ENCODE data around the gene CPTP.
"Not testable (repeated sequence)": the region's sequence is repeated elsewhere in the genome, so short reads cannot be mapped to it uniquely, and the experiment has no call there.

The CPTP gene

DNA sequence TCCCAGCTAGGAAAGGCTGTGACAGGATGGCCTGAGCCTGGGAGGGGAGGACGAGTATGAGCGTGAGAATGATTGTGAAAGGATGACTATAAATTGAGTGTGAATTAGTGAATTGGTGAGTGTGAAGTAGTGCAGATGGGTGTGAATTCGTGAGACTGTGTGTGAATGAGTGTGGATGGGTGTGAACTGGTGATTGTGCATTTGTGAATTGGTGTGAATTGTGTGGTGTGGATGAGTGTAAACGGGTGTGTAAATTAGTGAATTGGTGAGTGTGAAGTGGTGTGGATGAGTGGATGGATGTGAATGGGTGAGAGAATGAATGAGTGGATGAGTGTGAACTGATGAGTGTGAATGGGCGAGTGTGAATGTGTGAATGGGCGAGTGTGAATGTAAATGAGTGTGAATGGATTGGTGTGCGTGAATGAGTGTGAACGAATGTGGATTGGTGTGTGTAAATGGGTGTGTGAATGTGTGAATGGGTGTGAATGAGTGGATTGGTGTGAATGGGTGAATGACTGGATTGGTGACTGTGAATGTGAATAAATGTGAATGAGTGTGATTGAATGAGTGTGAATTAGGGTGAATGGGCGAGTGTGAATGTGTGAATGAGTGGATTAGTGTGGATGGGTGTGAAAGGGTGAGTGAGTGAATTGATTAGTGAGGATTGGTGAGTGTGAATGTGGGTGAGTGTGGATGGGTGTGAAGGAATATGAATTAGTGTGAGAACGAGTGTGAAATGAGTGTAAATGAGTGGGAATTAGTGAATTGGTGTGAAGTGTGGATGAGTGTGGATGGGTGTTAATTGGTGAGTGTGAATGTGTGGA is 41.5 kb downstream of the CPTP start:
- H3K4me3 ChIP-seq (ENCODE audit: insufficient read depth, low read depth, low read length, poor library complexity, severe bottlenecking) = no peak overlapping the region
- H3K27ac ChIP-seq (ENCODE audit: insufficient read depth, low read length, poor library complexity, severe bottlenecking) = no peak overlapping the region
- peaks cover 5% of the 10 kb centered on the region for H3K9me3 ChIP-seq (ENCODE audit: control insufficient read depth, low read length)
- DNase-seq = no peak
- no peaks in the 10 kb centered on the region for H3K27me3 ChIP-seq (replicated peaks; ENCODE audit: control insufficient read depth, insufficient read depth, low read length, poor library complexity, severe bottlenecking)
- H3K36me3 ChIP-seq (ENCODE audit: control insufficient read depth, insufficient read depth, low read length) = no peaks in the 10 kb centered on the region
- peaks cover 7% of the 10 kb centered on the region for H3K4me1 ChIP-seq (ENCODE audit: control insufficient read depth, insufficient read depth, low read length, poor library complexity, severe bottlenecking)

DNA sequence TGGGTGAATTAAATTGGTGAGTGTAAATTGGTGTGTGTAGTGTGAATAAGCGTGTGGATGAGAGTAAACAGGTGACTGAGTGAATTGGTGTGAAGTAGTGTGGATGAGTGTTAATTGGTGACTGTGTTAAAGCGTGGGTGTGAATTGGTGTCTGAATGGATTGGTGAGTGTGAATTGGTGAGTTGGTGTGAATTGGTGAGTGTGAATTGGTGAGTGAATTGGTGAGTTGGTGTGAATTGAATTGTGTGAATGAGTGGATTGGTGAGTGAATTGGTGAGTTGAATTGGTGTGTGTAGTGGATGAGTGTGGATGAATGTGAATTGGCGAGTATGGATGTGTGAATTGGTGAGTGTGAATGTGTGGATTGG is 42.1 kb downstream of the CPTP start:
- no peak for DNase-seq
- Histone ChIP-seq H3K27ac (ENCODE audit: insufficient read depth, low read length, poor library complexity, severe bottlenecking) (no peak overlapping the region), H3K27me3 (replicated peaks; ENCODE audit: control insufficient read depth, insufficient read depth, low read length, poor library complexity, severe bottlenecking) (no peaks in the 10 kb centered on the region), H3K4me1 (ENCODE audit: control insufficient read depth, insufficient read depth, low read length, poor library complexity, severe bottlenecking) (peaks cover 13% of the 10 kb centered on the region), H3K4me3 (ENCODE audit: insufficient read depth, low read depth, low read length, poor library complexity, severe bottlenecking) (no peak overlapping the region), H3K9me3 (ENCODE audit: control insufficient read depth, low read length) (peaks cover 5% of the 10 kb centered on the region), H3K36me3 (ENCODE audit: control insufficient read depth, insufficient read depth, low read length) (no peaks in the 10 kb centered on the region)

- Histone ChIP-seq H3K9me3 (ENCODE audit: control insufficient read depth, low read length) (peaks cover 5% of the 10 kb centered on the region), H3K27ac (ENCODE audit: insufficient read depth, low read length, poor library complexity, severe bottlenecking) (no peak overlapping the region), H3K4me3 (ENCODE audit: insufficient read depth, low read depth, low read length, poor library complexity, severe bottlenecking) (no peak overlapping the region), H3K36me3 (ENCODE audit: control insufficient read depth, insufficient read depth, low read length) (no peaks in the 10 kb centered on the region), H3K27me3 (replicated peaks; ENCODE audit: control insufficient read depth, insufficient read depth, low read length, poor library complexity, severe bottlenecking) (no peaks in the 10 kb centered on the region), H3K4me1 (ENCODE audit: control insufficient read depth, insufficient read depth, low read length, poor library complexity, severe bottlenecking) (peaks cover 19% of the 10 kb centered on the region)
- DNase-seq = no peak
These were observed 42.7 kb downstream of the CPTP start for GRCh38 chr1:1367315-1367714.

GRCh38 chr1:1370094-1370493 is 45.5 kb downstream of the CPTP start:
- DNase-seq; H3K9me3 ChIP-seq (ENCODE audit: control insufficient read depth, low read length): not testable (repeated sequence)

GRCh38 chr1:1370771-1371300 is 46.2 kb downstream of the CPTP start:
- DNase-seq = no peak
- Histone ChIP-seq H3K9me3 (ENCODE audit: control insufficient read depth, low read length) (peaks cover 5% of the 10 kb centered on the region), H3K27me3 (replicated peaks; ENCODE audit: control insufficient read depth, insufficient read depth, low read length, poor library complexity, severe bottlenecking) (no peaks in the 10 kb centered on the region), H3K27ac (ENCODE audit: insufficient read depth, low read length, poor library complexity, severe bottlenecking) (no peak overlapping the region), H3K4me1 (ENCODE audit: control insufficient read depth, insufficient read depth, low read length, poor library complexity, severe bottlenecking) (peaks cover 34% of the 10 kb centered on the region), H3K4me3 (ENCODE audit: insufficient read depth, low read depth, low read length, poor library complexity, severe bottlenecking) (no peak overlapping the region), H3K36me3 (ENCODE audit: control insufficient read depth, insufficient read depth, low read length) (no peaks in the 10 kb centered on the region)

More at GRCh38 chr1:1370094-1370493, 45.5 kb downstream of the CPTP start:
- H3K27me3 ChIP-seq (replicated peaks; ENCODE audit: control insufficient read depth, insufficient read depth, low read length, poor library complexity, severe bottlenecking); H3K36me3 ChIP-seq (ENCODE audit: control insufficient read depth, insufficient read depth, low read length); H3K27ac ChIP-seq (ENCODE audit: insufficient read depth, low read length, poor library complexity, severe bottlenecking); H3K4me3 ChIP-seq (ENCODE audit: insufficient read depth, low read depth, low read length, poor library complexity, severe bottlenecking): not testable (repeated sequence)
- peaks cover 33% of the 10 kb centered on the region for H3K4me1 ChIP-seq (ENCODE audit: control insufficient read depth, insufficient read depth, low read length, poor library complexity, severe bottlenecking)

DNA sequence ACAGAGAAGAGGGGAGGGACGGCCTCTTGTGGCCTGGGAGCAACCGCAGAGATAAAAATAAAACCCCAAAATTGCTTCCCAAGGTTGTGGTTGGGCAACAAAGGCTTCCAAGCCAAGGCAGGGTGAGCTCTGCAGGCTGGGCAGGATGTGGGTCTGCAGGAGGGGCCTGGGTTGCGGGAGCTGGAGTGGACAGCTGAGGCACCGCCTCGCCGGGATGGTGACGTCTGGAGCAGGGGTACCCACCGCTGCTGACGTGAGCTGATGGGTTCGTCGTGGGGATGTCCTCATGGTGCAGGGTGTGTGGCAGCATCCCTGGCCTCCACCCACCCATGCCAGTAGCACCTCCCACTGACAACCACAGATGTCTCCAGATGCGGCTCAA is 46.8 kb downstream of the CPTP start:
- H3K27ac ChIP-seq (ENCODE audit: insufficient read depth, low read length, poor library complexity, severe bottlenecking) = peak overlapping the region; percentile 62
- peak; percentile 71 to 78 (median 74) for DNase-seq

DNA sequence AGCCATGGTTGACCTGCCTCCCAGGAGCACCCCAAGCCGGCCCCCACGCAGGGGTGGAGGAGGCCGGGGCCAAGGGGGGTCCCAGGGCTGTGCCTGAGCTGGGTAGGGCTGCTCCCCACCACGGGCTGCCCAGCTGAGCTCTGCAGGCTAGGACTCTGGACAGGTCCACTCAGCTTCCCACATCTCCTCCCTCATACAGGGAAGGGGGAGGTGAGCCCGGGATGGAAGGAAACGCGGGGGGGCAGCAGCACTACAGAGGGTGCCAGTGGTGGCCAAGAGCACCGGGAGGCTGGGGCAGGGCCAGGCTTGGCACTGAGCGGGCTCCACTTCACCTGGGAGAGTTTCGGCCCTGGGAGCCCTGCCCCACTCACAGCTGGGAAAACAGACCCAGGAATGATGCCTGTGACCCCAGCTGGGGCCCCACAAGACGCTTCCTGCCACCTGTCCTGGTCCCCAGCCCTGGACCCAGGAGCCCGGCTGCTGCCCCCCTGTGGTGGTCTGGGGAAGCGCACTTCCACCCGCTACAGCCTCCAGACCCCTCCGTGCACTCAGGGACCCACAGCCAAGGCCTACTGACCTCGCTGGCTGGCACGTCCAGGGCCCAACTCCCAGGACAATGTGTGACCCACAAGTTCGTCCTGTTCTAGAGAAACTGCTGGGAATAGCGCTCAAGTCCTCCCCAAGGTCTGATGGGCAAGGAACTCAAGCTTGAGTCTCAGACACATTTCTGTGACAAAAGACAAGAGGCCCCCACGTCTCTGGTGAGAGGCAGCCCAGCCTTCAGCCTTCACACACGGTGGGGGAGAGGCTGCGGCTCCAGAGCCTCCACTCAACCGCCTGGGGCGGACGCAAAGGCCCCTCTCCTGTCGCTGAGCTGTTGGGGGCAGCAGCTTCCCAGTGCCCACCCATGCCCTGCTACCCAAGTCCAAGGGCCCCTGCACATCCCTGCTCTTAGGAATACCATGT is 47.4 kb downstream of the CPTP start:
- Histone ChIP-seq H3K4me1 (ENCODE audit: control insufficient read depth, insufficient read depth, low read length, poor library complexity, severe bottlenecking) (peaks cover 34% of the 10 kb centered on the region), H3K36me3 (ENCODE audit: control insufficient read depth, insufficient read depth, low read length) (no peaks in the 10 kb centered on the region), H3K9me3 (ENCODE audit: control insufficient read depth, low read length) (peaks cover 4% of the 10 kb centered on the region), H3K4me3 (ENCODE audit: insufficient read depth, low read depth, low read length, poor library complexity, severe bottlenecking) (peak overlapping the region; percentile 31), H3K27me3 (replicated peaks; ENCODE audit: control insufficient read depth, insufficient read depth, low read length, poor library complexity, severe bottlenecking) (no peaks in the 10 kb centered on the region), H3K27ac (ENCODE audit: insufficient read depth, low read length, poor library complexity, severe bottlenecking) (peak overlapping the region; percentile 62)
- DNase-seq = peak; percentile 52 to 69 (median 56)

More for the DNA sequence above, 46.8 kb downstream of the CPTP start:
- Histone ChIP-seq H3K27me3 (replicated peaks; ENCODE audit: control insufficient read depth, insufficient read depth, low read length, poor library complexity, severe bottlenecking) (no peaks in the 10 kb centered on the region), H3K36me3 (ENCODE audit: control insufficient read depth, insufficient read depth, low read length) (no peaks in the 10 kb centered on the region), H3K9me3 (ENCODE audit: control insufficient read depth, low read length) (peaks cover 5% of the 10 kb centered on the region), H3K4me1 (ENCODE audit: control insufficient read depth, insufficient read depth, low read length, poor library complexity, severe bottlenecking) (peaks cover 34% of the 10 kb centered on the region), H3K4me3 (ENCODE audit: insufficient read depth, low read depth, low read length, poor library complexity, severe bottlenecking) (peak overlapping the region; percentile 31)

- H3K27ac ChIP-seq (ENCODE audit: insufficient read depth, low read length, poor library complexity, severe bottlenecking) = no peak overlapping the region
- H3K4me1 ChIP-seq (ENCODE audit: control insufficient read depth, insufficient read depth, low read length, poor library complexity, severe bottlenecking) = peaks cover 34% of the 10 kb centered on the region
- H3K27me3 ChIP-seq (replicated peaks; ENCODE audit: control insufficient read depth, insufficient read depth, low read length, poor library complexity, severe bottlenecking) = no peaks in the 10 kb centered on the region
- H3K36me3 ChIP-seq (ENCODE audit: control insufficient read depth, insufficient read depth, low read length) = no peaks in the 10 kb centered on the region
- no peak overlapping the region for H3K4me3 ChIP-seq (ENCODE audit: insufficient read depth, low read depth, low read length, poor library complexity, severe bottlenecking)
- no peak for DNase-seq
- no peaks in the 10 kb centered on the region for H3K9me3 ChIP-seq (ENCODE audit: control insufficient read depth, low read length)
These were observed 48.6 kb downstream of the CPTP start for GRCh38 chr1:1373051-1373814.

GRCh38 chr1:1373815-1374588 is 49.4 kb downstream of the CPTP start:
- Histone ChIP-seq H3K36me3 (ENCODE audit: control insufficient read depth, insufficient read depth, low read length) (no peaks in the 10 kb centered on the region), H3K27ac (ENCODE audit: insufficient read depth, low read length, poor library complexity, severe bottlenecking) (peak overlapping the region; percentile 85), H3K4me3 (ENCODE audit: insufficient read depth, low read depth, low read length, poor library complexity, severe bottlenecking) (peak overlapping the region; percentile 78), H3K27me3 (replicated peaks; ENCODE audit: control insufficient read depth, insufficient read depth, low read length, poor library complexity, severe bottlenecking) (no peaks in the 10 kb centered on the region), H3K9me3 (ENCODE audit: control insufficient read depth, low read length) (no peaks in the 10 kb centered on the region), H3K4me1 (ENCODE audit: control insufficient read depth, insufficient read depth, low read length, poor library complexity, severe bottlenecking) (peaks cover 34% of the 10 kb centered on the region)
- no peak for DNase-seq
